SU-DHL-6 (cell line): ENCODE measurements around the gene RCE1.

ENCODE experiments used
- H2AFZ ChIP-seq: fragments of 200-600 bp; sonication (generic); 2 replicates; pipeline ENCODE4 v1.6.1; 2014; ENCODE audit warnings: low read depth, mild to moderate bottlenecking, moderate library complexity, mixed read lengths, antibody characterized with exemption, low read length; ENCODE audit not compliant: severe bottlenecking
- H3F3A ChIP-seq: fragments of 200-600 bp; shearing (Covaris generic); 2 replicates; pipeline ENCODE4 v1.6.0; 2016; ENCODE audit warnings: antibody characterized with exemption, mild to moderate bottlenecking; ENCODE audit not compliant: insufficient read depth
- H3K27ac ChIP-seq: fragments of 200-600 bp; sonication (generic); 2 replicates; pipeline ENCODE4 v1.5.1; 2016; ENCODE audit warnings: low read depth, mild to moderate bottlenecking, low read length, moderate library complexity, mixed read lengths
- H3K27me3 ChIP-seq: fragments of 200-600 bp; sonication (generic), shearing (Covaris generic); 2 replicates; pipeline ENCODE4 v1.6.0; 2014; ENCODE audit warnings: mild to moderate bottlenecking, low read length
- H3K36me3 ChIP-seq: fragments of 200-600 bp; sonication (generic); 2 replicates; pipeline ENCODE4 v1.6.1; 2014; ENCODE audit warnings: mild to moderate bottlenecking, low read length, mixed read lengths
- H3K4me2 ChIP-seq: fragments of 300-600, 200-600 bp; shearing (Covaris generic), sonication (generic); 2 replicates; pipeline ENCODE4 v1.6.0; 2014; ENCODE audit warnings: low read length, low read depth, mild to moderate bottlenecking; ENCODE audit not compliant: poor library complexity, severe bottlenecking
- H3K4me3 ChIP-seq: fragments of 200-600 bp; sonication (generic); 2 replicates; pipeline ENCODE4 v1.5.1; 2014; ENCODE audit warnings: antibody characterized with exemption, low read length, mild to moderate bottlenecking, mixed read lengths; ENCODE audit not compliant: insufficient read depth, poor library complexity, severe bottlenecking
- H3K79me2 ChIP-seq: fragments of 200-600 bp; sonication (generic); 2 replicates; pipeline ENCODE4 v1.6.1; 2014; ENCODE audit warnings: mild to moderate bottlenecking, low read length, moderate library complexity; ENCODE audit not compliant: insufficient read depth
- H3K9ac ChIP-seq: fragments of 200-600 bp; sonication (generic); 2 replicates; pipeline ENCODE4 v1.7.0; 2014; ENCODE audit warnings: mild to moderate bottlenecking, low read length
- H3K9me2 ChIP-seq: fragments of 200-600 bp; sonication (generic); replicated peaks from 2 replicates; pipeline ENCODE4 v1.6.1; 2014; ENCODE audit warnings: low read length; ENCODE audit not compliant: insufficient read depth
- H3K9me3 ChIP-seq: fragments of 200-600 bp; sonication (generic); 2 replicates; pipeline ENCODE4 v1.6.1; 2014; ENCODE audit warnings: low read length, mixed read lengths; ENCODE audit not compliant: insufficient read depth
- H4K20me1 ChIP-seq: fragments of 200-600 bp; sonication (generic); 2 replicates; pipeline ENCODE4 v1.6.1; 2014; ENCODE audit warnings: low read depth, mild to moderate bottlenecking, antibody characterized with exemption, low read length, moderate library complexity, mixed read lengths
- EZH2phosphoT487 ChIP-seq: fragments of 200-600 bp; sonication (generic), shearing (Covaris generic); conservative IDR thresholded peaks from 2 replicates; pipeline ENCODE4 v1.6.1; 2018; ENCODE audit warnings: mild to moderate bottlenecking, antibody characterized with exemption, low read length, moderate library complexity, mixed read lengths
- TF ChIP-seq, protein P1 (sequence below): fragments of 200-600 bp; sonication (generic); IDR thresholded peaks from one replicate; pipeline ENCODE4 v1.5.1; 2017; ENCODE audit warnings: antibody characterized with exemption, mild to moderate bottlenecking, low read length, moderate library complexity; ENCODE audit not compliant: insufficient read depth, poor library complexity, severe bottlenecking

RCE1 gene

DNA sequence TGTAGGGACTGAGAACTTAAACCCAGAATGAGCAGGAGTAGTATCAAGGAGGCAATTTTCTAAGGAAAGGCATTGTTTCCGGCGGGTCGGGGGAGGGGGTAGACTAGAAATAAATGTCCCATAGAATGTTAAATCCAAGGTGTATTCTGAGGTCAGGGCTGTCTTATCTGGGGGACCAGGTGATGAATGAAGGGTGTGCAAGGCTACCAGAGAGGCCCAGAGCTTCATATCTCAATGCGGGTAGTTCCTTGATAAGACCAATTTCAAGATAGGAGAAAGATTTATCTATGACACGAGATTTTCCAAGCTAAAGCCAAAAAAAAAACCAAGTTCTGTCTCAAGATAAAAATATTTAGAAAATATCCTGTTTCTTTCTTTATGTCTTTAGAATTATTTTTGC is 8.3 kb upstream of the RCE1 start:
- peaks cover 26% of the 10 kb centered on the region for H3F3A ChIP-seq
- no peak overlapping the region for H3K27ac ChIP-seq
- no peaks in the 10 kb centered on the region for H4K20me1 ChIP-seq
- peaks cover 8% of the 10 kb centered on the region; the same call in 1 of the 2 replicates for H3K79me2 ChIP-seq
- no peak overlapping the region for H3K9ac ChIP-seq
- H3K27me3 ChIP-seq: no peaks in the 10 kb centered on the region
- no peak overlapping the region for H2AFZ ChIP-seq
- no peak overlapping the region for H3K4me2 ChIP-seq
- peaks cover 12% of the 10 kb centered on the region; the same call in 1 of the 2 replicates for H3K36me3 ChIP-seq
- H3K9me3 ChIP-seq: no peaks in the 10 kb centered on the region
- TF ChIP-seq EZH2phosphoT487: no peak
- TF ChIP-seq, protein P1, sequence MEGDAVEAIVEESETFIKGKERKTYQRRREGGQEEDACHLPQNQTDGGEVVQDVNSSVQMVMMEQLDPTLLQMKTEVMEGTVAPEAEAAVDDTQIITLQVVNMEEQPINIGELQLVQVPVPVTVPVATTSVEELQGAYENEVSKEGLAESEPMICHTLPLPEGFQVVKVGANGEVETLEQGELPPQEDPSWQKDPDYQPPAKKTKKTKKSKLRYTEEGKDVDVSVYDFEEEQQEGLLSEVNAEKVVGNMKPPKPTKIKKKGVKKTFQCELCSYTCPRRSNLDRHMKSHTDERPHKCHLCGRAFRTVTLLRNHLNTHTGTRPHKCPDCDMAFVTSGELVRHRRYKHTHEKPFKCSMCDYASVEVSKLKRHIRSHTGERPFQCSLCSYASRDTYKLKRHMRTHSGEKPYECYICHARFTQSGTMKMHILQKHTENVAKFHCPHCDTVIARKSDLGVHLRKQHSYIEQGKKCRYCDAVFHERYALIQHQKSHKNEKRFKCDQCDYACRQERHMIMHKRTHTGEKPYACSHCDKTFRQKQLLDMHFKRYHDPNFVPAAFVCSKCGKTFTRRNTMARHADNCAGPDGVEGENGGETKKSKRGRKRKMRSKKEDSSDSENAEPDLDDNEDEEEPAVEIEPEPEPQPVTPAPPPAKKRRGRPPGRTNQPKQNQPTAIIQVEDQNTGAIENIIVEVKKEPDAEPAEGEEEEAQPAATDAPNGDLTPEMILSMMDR: no peak
- H3K4me3 ChIP-seq: no peak overlapping the region
- no peaks in the 10 kb centered on the region for H3K9me2 ChIP-seq

GRCh38 chr11:66835768-66836405 is 7.4 kb upstream of the RCE1 start:
- Histone ChIP-seq H3K9me2 (no peaks in the 10 kb centered on the region), H3K27ac (no peak overlapping the region; the same call in 1 of the 2 replicates), H3K79me2 (peaks cover 11% of the 10 kb centered on the region; the same call in 1 of the 2 replicates), H3K36me3 (0 out of 2 replicates have a peak, but pooled peaks cover 3% of the 10 kb centered on the region), H3K27me3 (no peaks in the 10 kb centered on the region), H3K4me3 (no peak overlapping the region), H4K20me1 (no peaks in the 10 kb centered on the region), H3F3A (peaks cover 22% of the 10 kb centered on the region), H3K4me2 (no peak overlapping the region), H3K9me3 (no peaks in the 10 kb centered on the region), H3K9ac (no peak overlapping the region), H2AFZ (no peak overlapping the region)
- TF ChIP-seq, protein P1: no peak
- no peak for TF ChIP-seq EZH2phosphoT487

DNA sequence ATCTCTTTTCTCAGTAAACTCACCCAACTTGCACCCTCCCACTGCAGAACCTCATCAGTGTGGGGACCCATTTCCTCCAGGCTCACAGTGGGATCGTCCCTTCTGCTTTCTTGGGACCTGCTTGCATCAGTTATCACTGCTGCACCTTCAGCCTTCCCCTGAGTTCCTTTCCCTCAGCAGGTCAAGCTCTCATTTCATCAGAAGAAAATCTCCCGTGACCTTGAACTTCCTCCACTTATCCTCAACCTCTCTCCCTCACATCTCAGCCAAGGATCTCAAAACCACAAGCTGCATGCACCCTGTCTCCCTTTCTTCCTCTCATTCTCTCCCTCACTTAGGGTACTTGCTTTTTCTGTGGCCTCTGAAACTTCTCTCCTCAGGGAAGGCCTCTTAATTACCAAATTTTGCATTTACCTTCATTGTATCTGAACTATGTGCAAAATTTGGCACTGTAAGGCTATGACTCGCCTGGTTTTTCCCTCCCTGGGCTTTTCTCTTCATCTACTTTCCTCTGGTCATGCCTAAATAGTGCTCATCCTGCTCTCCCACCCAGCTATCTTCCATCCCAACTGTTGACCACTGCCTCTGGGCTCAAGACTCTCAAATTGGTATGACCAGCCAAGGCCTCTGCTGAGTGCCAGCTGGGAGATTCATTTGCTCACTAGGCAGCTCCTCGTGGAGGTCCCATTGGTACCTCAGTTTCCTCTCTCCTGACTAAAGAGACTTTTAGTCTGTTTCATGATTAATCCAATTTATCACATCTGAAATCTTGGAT is 2.7 kb upstream of the RCE1 start:
- TF ChIP-seq, protein P1: no peak
- no peak for TF ChIP-seq EZH2phosphoT487
- H3K27me3 ChIP-seq: no peaks in the 10 kb centered on the region
- H3K9me3 ChIP-seq: no peaks in the 10 kb centered on the region
- H3K9me2 ChIP-seq: no peaks in the 10 kb centered on the region
- no peak overlapping the region for H2AFZ ChIP-seq
- no peaks in the 10 kb centered on the region for H4K20me1 ChIP-seq
- no peak overlapping the region for H3K4me3 ChIP-seq
- H3K27ac ChIP-seq: 0 out of 2 replicates have a peak overlapping the region, but pooled peaks have one; percentile 10
- H3F3A ChIP-seq: peaks cover 10% of the 10 kb centered on the region
- peaks cover 45% of the 10 kb centered on the region for H3K79me2 ChIP-seq
- H3K9ac ChIP-seq: peak overlapping the region; percentile 19; the same call in 1 of the 2 replicates
- H3K36me3 ChIP-seq: no peaks in the 10 kb centered on the region
- peak overlapping the region; percentile 2 for H3K4me2 ChIP-seq
